K562 (cell line): ENCODE data around the gene LAMA1. TPM values are rescaled to one million over a fixed set of nuclear protein-coding genes. Genes with fewer than 3 reads are reported as not detected.

Experiments
- ATAC-seq: fragments of 200-7000 bp; cut with Tn5 transposase; 3 replicates; pipeline ENCODE4 v1.9.1; 2020; ENCODE audit warnings: moderate library complexity
- BruUV-seq: library from RNA; stranded (reverse); fragments of 400-500 nt; replicated peaks from 2 replicates; lab custom pipeline; 2021; lab: Mats Ljungman, UMichigan
- CTCF ChIA-PET: fragments of 300-600 bp; formaldehyde crosslinking; extraction: SDS; loops from one replicate; lab custom pipeline; 2021; ENCODE audit warnings: low intra/inter-chr PET ratio; lab: Yijun Ruan, JAX
- POLR2A ChIA-PET: fragments of 300-600, 350-650 bp; sonication (Branson Sonifier 250); formaldehyde crosslinking; extraction: SDS; loops from one replicate; lab custom pipeline; 2021; ENCODE audit warnings: antibody characterized with exemption, inconsistent platforms; lab: Yijun Ruan, JAX
- DNase-seq, 4 experiments: peaks; one replicate each; pipeline versions ENCODE4 v3.0.0 to v3.0.0-alpha.2; 2011 to 2018; ENCODE audit warnings: low spot score in 3 of 4, mixed read lengths in 3 of 4; ENCODE audit errors: extremely low read depth in 1 of 4
- FAIRE-seq: peaks from 2 replicates; lab custom pipeline; 2011; peaks lifted over from hg19 to GRCh38; lab: Jason Lieb, UNC
- H2AFZ ChIP-seq: 2 replicates; pipeline ENCODE4 v1.6.0; 2011; ENCODE audit warnings: low read depth, low read length, control low read depth, inconsistent platforms
- H3K27ac ChIP-seq: fragments of 200-600 bp; 3 replicates; pipeline ENCODE4 v1.8.0; 2011; ENCODE audit warnings: low read depth, mild to moderate bottlenecking, control low read depth, inconsistent platforms, low read length, moderate library complexity, mixed read lengths; ENCODE audit errors: extremely low read depth
- H3K27me3 ChIP-seq, 2 experiments: fragments of 300-600 bp in 1 of 2; 2 replicates in 1 of 2; 3 replicates in 1 of 2; pipeline versions ENCODE4 v1.6.0 to v1.8.0; 2011; ENCODE audit warnings: inconsistent platforms in 2 of 2, low read length in 2 of 2, mild to moderate bottlenecking in 1 of 2, mixed read lengths in 1 of 2, moderate library complexity in 1 of 2; ENCODE audit not compliant: control insufficient read depth in 2 of 2, insufficient read depth in 2 of 2
- H3K36me3 ChIP-seq: fragments of 300-600 bp; 3 replicates; pipeline ENCODE4 v1.8.0; 2011; ENCODE audit warnings: mild to moderate bottlenecking, low read length, inconsistent platforms; ENCODE audit not compliant: control insufficient read depth, insufficient read depth
- H3K4me1 ChIP-seq, 2 experiments: fragments of 200-600 bp in 1 of 2; replicated peaks in 1 of 2; 2 replicates in 1 of 2; 3 replicates in 1 of 2; pipeline versions ENCODE4 v1.5.1 to v1.8.0; 2011; ENCODE audit warnings: inconsistent platforms in 2 of 2, low read length in 2 of 2, mild to moderate bottlenecking in 1 of 2, mixed read lengths in 1 of 2, moderate library complexity in 1 of 2; ENCODE audit not compliant: control insufficient read depth in 2 of 2, insufficient read depth in 2 of 2
- H3K4me2 ChIP-seq: 2 replicates; pipeline ENCODE4 v1.6.1; 2011; ENCODE audit warnings: low read length, control low read depth, inconsistent platforms, mixed read lengths; ENCODE audit not compliant: insufficient read depth
- H3K4me3 ChIP-seq: fragments of 200-600 bp; sonication (generic), shearing (Covaris generic); 2 replicates; pipeline ENCODE4 v1.5.1; 2016; ENCODE audit warnings: control low read depth, inconsistent platforms
- H3K79me2 ChIP-seq: fragments of 200-600 bp; 3 replicates; pipeline ENCODE4 v1.8.0; 2011; ENCODE audit warnings: low read length, inconsistent platforms; ENCODE audit not compliant: control insufficient read depth, insufficient read depth
- H3K9ac ChIP-seq, 2 experiments: 2 replicates each; pipeline versions ENCODE4 v1.6.0 to v1.6.1; 2011; ENCODE audit warnings: low read depth in 2 of 2, low read length in 2 of 2, control low read depth in 1 of 2, inconsistent platforms in 1 of 2, mild to moderate bottlenecking in 1 of 2, mixed read lengths in 1 of 2; ENCODE audit not compliant: insufficient read depth in 1 of 2
- H3K9me1 ChIP-seq: one replicate; pipeline ENCODE4 v1.6.0; 2011; ENCODE audit warnings: inconsistent platforms, mild to moderate bottlenecking, low read length, moderate library complexity; ENCODE audit not compliant: control insufficient read depth, insufficient read depth
- H3K9me3 ChIP-seq: replicated peaks from 2 replicates; pipeline ENCODE4 v1.5.1; 2011; ENCODE audit warnings: low read depth, low read length, inconsistent platforms; ENCODE audit not compliant: control insufficient read depth, insufficient read depth
- H4K20me1 ChIP-seq: replicated peaks from 2 replicates; pipeline ENCODE4 v1.6.1; 2011; ENCODE audit warnings: low read length, inconsistent platforms, mixed read lengths; ENCODE audit not compliant: control insufficient read depth, insufficient read depth
- CBX1 ChIP-seq: sonication (generic); IDR thresholded peaks from 2 replicates; pipeline ENCODE4 v1.6.1; 2016; ENCODE audit warnings: antibody characterized with exemption, low read depth, mild to moderate bottlenecking
- CBX3 ChIP-seq, 2 experiments: IDR thresholded peaks; 1 replicate in 1 of 2; 2 replicates in 1 of 2; pipeline ENCODE4 v1.6.1; 2012; ENCODE audit warnings: inconsistent platforms in 2 of 2, low read length in 2 of 2, borderline replicate concordance in 1 of 2, control low read depth in 1 of 2
- CEBPG ChIP-seq, 3 experiments: fragments of 200-800 bp in 1 of 3; sonication (Bioruptor generic) in 1 of 3; sonication (generic) in 1 of 3; formaldehyde crosslinking in 1 of 3; IDR thresholded peaks in 2 of 3; conservative IDR thresholded peaks in 1 of 3; 2 replicates each; pipeline versions ENCODE4 v1.6.1 to v1.8.0; 2016 to 2022; ENCODE audit warnings: missing compliant biosample characterization in 2 of 3, missing genetic modification characterization in 2 of 3, mild to moderate bottlenecking in 1 of 3, missing genetic modification reagents in 1 of 3
- CTCFL ChIP-seq: IDR thresholded peaks from 2 replicates; pipeline ENCODE4 v1.6.1; 2011; ENCODE audit warnings: borderline replicate concordance, low read depth, mild to moderate bottlenecking, moderate library complexity, low read length; ENCODE audit not compliant: insufficient read depth, poor library complexity, severe bottlenecking
- GMEB1 ChIP-seq: fragments of 250-450 bp; sonication (Bioruptor Pico); IDR thresholded peaks from 2 replicates; pipeline ENCODE4 v1.4.0; 2020; ENCODE audit warnings: mild to moderate bottlenecking
- MEF2A ChIP-seq: IDR thresholded peaks from 2 replicates; pipeline ENCODE4 v1.6.1; 2011; ENCODE audit warnings: low read depth, mild to moderate bottlenecking, low read length, moderate library complexity; ENCODE audit not compliant: control insufficient read depth
- MYC ChIP-seq, 2 experiments: fragments of 250-450 bp in 1 of 2; sonication (Bioruptor Pico) in 1 of 2; IDR thresholded peaks; 2 replicates each; pipeline versions ENCODE4 v1.5.1 to v1.6.1; 2012 to 2021; ENCODE audit warnings: low read depth in 2 of 2, borderline replicate concordance in 1 of 2, improper control_type of control experiment in 1 of 2, low read length in 1 of 2, mild to moderate bottlenecking in 1 of 2, moderate library complexity in 1 of 2
- TCFL5 ChIP-seq: fragments of 250-450 bp; sonication (Bioruptor Pico); conservative IDR thresholded peaks from 2 replicates; pipeline ENCODE4 v1.6.1; 2021; ENCODE audit warnings: mild to moderate bottlenecking, moderate library complexity, matching md5 sums
- YBX1 ChIP-seq: fragments of 450-650 bp; IDR thresholded peaks from 2 replicates; pipeline ENCODE4 v1.7.1; 2016; ENCODE audit warnings: mild to moderate bottlenecking
- ZBTB33 ChIP-seq: sonication (generic); formaldehyde crosslinking; IDR thresholded peaks from 2 replicates; pipeline ENCODE4 v1.8.1; 2023; ENCODE audit warnings: mild to moderate bottlenecking, missing genetic modification reagents
- ZBTB5 ChIP-seq: fragments of 450-650 bp; IDR thresholded peaks from 2 replicates; pipeline ENCODE4 v1.6.1; 2017; ENCODE audit warnings: antibody characterized with exemption
- ZNF347 ChIP-seq: fragments of 450-650 bp; formaldehyde crosslinking; IDR thresholded peaks from 2 replicates; pipeline ENCODE4 v1.4.0; 2020; ENCODE audit warnings: low read depth, mild to moderate bottlenecking, moderate library complexity
- ZNF57 ChIP-seq: fragments of 450-650 bp; formaldehyde crosslinking; IDR thresholded peaks from 2 replicates; pipeline ENCODE4 v1.4.0; 2020; ENCODE audit warnings: mild to moderate bottlenecking, moderate library complexity
- ZSCAN29 ChIP-seq: fragments of 450-650 bp; IDR thresholded peaks from 2 replicates; pipeline ENCODE4 v1.6.1; 2017
- WGBS: fragments of 100-300 bp; shearing (Covaris generic); methylation state at CpG from one replicate; pipeline ENCODE4 v1.1.6; 2016; ENCODE audit warnings: low coverage, mixed read lengths; ENCODE audit not compliant: insufficient coverage; ENCODE audit errors: missing lambda C conversion rate; 5-methylcytosine and 5-hydroxymethylcytosine counted together
- in situ Hi-C: fragments of 300-500 bp; cut with MboI; formaldehyde crosslinking; loops from 4 replicates; pipeline ENCODE4 v1.15.0; 2018; ENCODE audit warnings: inconsistent platforms, mixed read lengths
- intact Hi-C: fragments of 100-400 bp; cut with micrococcal nuclease; formaldehyde crosslinking; loops from 2 replicates; pipeline ENCODE4 v1.14.2; 2022
- polyA plus RNA-seq, 8 experiments: library from polyadenylated mRNA; depleted of rRNA in 4 of 8; stranded (reverse) in 5 of 8; unstranded in 3 of 8; fragments of >200 nt; fragmentation: Nextera tagmentation in 2 of 8; fragmentation: Illumina TruSeq in 1 of 8; extraction: Ambion mirVana in 2 of 8; extraction: Trizol in 1 of 8; gene quantifications; 2 replicates each; pipeline versions ENCODE4 v1.2.1 to v1.2.3, GENCODE V29; 2011 to 2014; ENCODE audit warnings: inconsistent platforms in 1 of 8, missing spikeins in 1 of 8
- total RNA-seq, 7 experiments: library from RNA; depleted of rRNA in 6 of 7; stranded (reverse); fragments of >200 nt in 6 of 7; fragmentation: Illumina TruSeq in 2 of 7; extraction: Trizol in 2 of 7; gene quantifications; 2 replicates each; pipeline versions ENCODE4 v1.2.1 to v1.2.3, GENCODE V29; 2011 to 2021; ENCODE audit warnings: low replicate concordance in 1 of 7

The LAMA1 gene
- total and polyA plus RNA-seq, 9 of the 15 experiments (the other 6 are each of a cell fraction or from before 2014, with no cell fraction given), result 0.04 TPM; not detected in 8

- Histone ChIP-seq H3K36me3 (no peaks in the 10 kb centered on the region), H3K9ac (no peak overlapping the region), H3K4me3 (no peak overlapping the region), H2AFZ (no peak overlapping the region), H4K20me1 (no peaks in the 10 kb centered on the region), H3K9me1 (no peaks in the 10 kb centered on the region), H3K4me2 (no peak overlapping the region), H3K27me3 (peaks cover 22 to 47% of the 10 kb centered on the region in 2 experiments), H3K9me3 (no peaks in the 10 kb centered on the region), H3K79me2 (no peaks in the 10 kb centered on the region), H3K4me1 (no peaks in the 10 kb centered on the region), H3K27ac (no peak overlapping the region)
- ChIA-PET POLR2A (interaction anchor here (1.0 to 1.2 kb wide), 2 partner anchors 8 to 12 kb away, joined by 3 read pairs; no protein-coding TSS in a partner anchor), CTCF (no interaction called here)
- FAIRE-seq (no peak), ATAC-seq (no peak), DNase-seq (no peak)
- intact Hi-C loops (no loop called here), in situ Hi-C loops (no loop called here)
- under 1% methylated on average over 12 of the region's 12 CpGs for WGBS
- BruUV-seq, result no TSS peak
- TF ChIP-seq ZSCAN29 (no peak), GMEB1 (CRISPR knock-in tag) (no peak), MEF2A (no peak), YBX1 (no peak), ZBTB33 (CRISPR knock-in tag) (no peak), CBX3 (IDR thresholded peaks at IDR 0.05; ENCODE audit: borderline replicate concordance in 1 of 2, low read length in 2 of 2) (no peak), TCFL5 (CRISPR knock-in tag) (no peak), ZNF347 (CRISPR knock-in tag) (no peak), CEBPG (CRISPR knock-in tag; IDR thresholded peaks at IDR 0.05) (no peak), CEBPG (tag; conservative IDR thresholded peaks at IDR 0.05 in 1 of 2, IDR thresholded peaks at IDR 0.05 in 1 of 2) (no peak), MYC (IDR thresholded peaks at IDR 0.05; ENCODE audit: low read depth, low read length) (no peak), MYC (CRISPR knock-in tag; IDR thresholded peaks at IDR 0.05; ENCODE audit: borderline replicate concordance, low read depth) (no peak), ZBTB5 (no peak), CTCFL (no peak), CBX1 (no peak), ZNF57 (CRISPR knock-in tag) (no peak)
Observed at GRCh38 chr18:6959110-6959509, 158.5 kb downstream of the LAMA1 start.
